ENCODE measurements around the gene NBEAL2. TPM values are rescaled to one million over a fixed set of nuclear protein-coding genes. Genes with fewer than 3 reads are reported as not detected.
A peak's percentile ranks its signal among the peaks of the same experiment; 100 is the strongest.

Gene NBEAL2
- 11.7 TPM for polyA plus RNA-seq (2013, experiment 1 of 4)
- polyA plus RNA-seq (2013, experiment 2 of 4), result 13.8 TPM
- polyA plus RNA-seq (2013, experiment 3 of 4), result 10.7 TPM
- 12.9 TPM for polyA plus RNA-seq (2013, experiment 4 of 4)

GRCh38 chr3:46978985-46979944 lies at the start of gene NBEAL2:
Gene NBEAL2, plus strand, starts transcription at chr3:46979666. Its CDS starts 196 bp downstream, at chr3:46979862.
- Histone ChIP-seq H3K36me3 (ENCODE audit: control insufficient read depth, insufficient read depth, low read length) (no peaks in the 10 kb centered on the region), H3K4me3 (ENCODE audit: insufficient read depth, low read depth, low read length) (peak within 1 kb of the TSS; percentile 60), H3K4me1 (ENCODE audit: control insufficient read depth, insufficient read depth, low read length) (peaks cover 6% of the 10 kb centered on the region), H3K27me3 (ENCODE audit: control insufficient read depth, insufficient read depth, low read length, poor library complexity, severe bottlenecking) (peaks cover 8% of the 10 kb centered on the region), H3K27ac (ENCODE audit: insufficient read depth, low read depth, low read length, poor library complexity, severe bottlenecking) (peak within 1 kb of the TSS; percentile 55), H3K9me3 (ENCODE audit: control insufficient read depth, low read length) (no peaks in the 10 kb centered on the region)
- 2% methylated on average over 73 of the region's 73 CpGs for WGBS, 2 experiments

- no peaks in the 10 kb centered on the region for H3K27me3 ChIP-seq (ENCODE audit: control insufficient read depth, insufficient read depth, low read length, poor library complexity, severe bottlenecking)
- H3K36me3 ChIP-seq (ENCODE audit: control insufficient read depth, insufficient read depth, low read length), result peaks cover under 1% of the 10 kb centered on the region
- no peak overlapping the region for H3K4me3 ChIP-seq (ENCODE audit: insufficient read depth, low read depth, low read length)
- peaks cover 12% of the 10 kb centered on the region for H3K4me1 ChIP-seq (ENCODE audit: control insufficient read depth, insufficient read depth, low read length)
- WGBS, 2 experiments, result 75 to 81% methylated on average over 9 of the region's 9 CpGs
- H3K9me3 ChIP-seq (ENCODE audit: control insufficient read depth, low read length), result no peaks in the 10 kb centered on the region
- no peak overlapping the region for H3K27ac ChIP-seq (ENCODE audit: insufficient read depth, low read depth, low read length, poor library complexity, severe bottlenecking)
Measured at GRCh38 chr3:46930166-46930944, 49.1 kb upstream of the NBEAL2 start.

- no peaks in the 10 kb centered on the region for H3K27me3 ChIP-seq (ENCODE audit: control insufficient read depth, insufficient read depth, low read length, poor library complexity, severe bottlenecking)
- 77 to 83% methylated on average over 3 of the region's 3 CpGs for WGBS, 2 experiments
- H3K4me1 ChIP-seq (ENCODE audit: control insufficient read depth, insufficient read depth, low read length), result peaks cover 14% of the 10 kb centered on the region
- no peak overlapping the region for H3K27ac ChIP-seq (ENCODE audit: insufficient read depth, low read depth, low read length, poor library complexity, severe bottlenecking)
- no peaks in the 10 kb centered on the region for H3K9me3 ChIP-seq (ENCODE audit: control insufficient read depth, low read length)
- no peaks in the 10 kb centered on the region for H3K36me3 ChIP-seq (ENCODE audit: control insufficient read depth, insufficient read depth, low read length)
- H3K4me3 ChIP-seq (ENCODE audit: insufficient read depth, low read depth, low read length), result no peak overlapping the region
Measured at GRCh38 chr3:46930945-46931403, 48.5 kb upstream of the NBEAL2 start.

- Histone ChIP-seq H3K27me3 (ENCODE audit: control insufficient read depth, insufficient read depth, low read length, poor library complexity, severe bottlenecking) (no peaks in the 10 kb centered on the region), H3K4me3 (ENCODE audit: insufficient read depth, low read depth, low read length) (no peak overlapping the region), H3K9me3 (ENCODE audit: control insufficient read depth, low read length) (no peaks in the 10 kb centered on the region), H3K27ac (ENCODE audit: insufficient read depth, low read depth, low read length, poor library complexity, severe bottlenecking) (no peak overlapping the region), H3K36me3 (ENCODE audit: control insufficient read depth, insufficient read depth, low read length) (no peaks in the 10 kb centered on the region), H3K4me1 (ENCODE audit: control insufficient read depth, insufficient read depth, low read length) (peaks cover 18% of the 10 kb centered on the region)
- 91 to 92% methylated on average over 6 of the region's 6 CpGs for WGBS, 2 experiments
Measured at GRCh38 chr3:46931631-46932331, 47.7 kb upstream of the NBEAL2 start.

- peaks cover 18% of the 10 kb centered on the region for H3K4me1 ChIP-seq (ENCODE audit: control insufficient read depth, insufficient read depth, low read length)
- WGBS, 2 experiments, result 93% methylated on average over 7 of the region's 7 CpGs
- no peaks in the 10 kb centered on the region for H3K9me3 ChIP-seq (ENCODE audit: control insufficient read depth, low read length)
- H3K27me3 ChIP-seq (ENCODE audit: control insufficient read depth, insufficient read depth, low read length, poor library complexity, severe bottlenecking), result no peaks in the 10 kb centered on the region
- no peak overlapping the region for H3K4me3 ChIP-seq (ENCODE audit: insufficient read depth, low read depth, low read length)
- no peak overlapping the region for H3K27ac ChIP-seq (ENCODE audit: insufficient read depth, low read depth, low read length, poor library complexity, severe bottlenecking)
- no peaks in the 10 kb centered on the region for H3K36me3 ChIP-seq (ENCODE audit: control insufficient read depth, insufficient read depth, low read length)
Measured at GRCh38 chr3:46932455-46933225, 46.8 kb upstream of the NBEAL2 start.

- H3K27ac ChIP-seq (ENCODE audit: insufficient read depth, low read depth, low read length, poor library complexity, severe bottlenecking), result no peak overlapping the region
- H3K36me3 ChIP-seq (ENCODE audit: control insufficient read depth, insufficient read depth, low read length), result no peaks in the 10 kb centered on the region
- peaks cover 18% of the 10 kb centered on the region for H3K4me1 ChIP-seq (ENCODE audit: control insufficient read depth, insufficient read depth, low read length)
- WGBS, 2 experiments, result 79% methylated on average over 6 of the region's 6 CpGs
- no peak overlapping the region for H3K4me3 ChIP-seq (ENCODE audit: insufficient read depth, low read depth, low read length)
- H3K27me3 ChIP-seq (ENCODE audit: control insufficient read depth, insufficient read depth, low read length, poor library complexity, severe bottlenecking), result no peaks in the 10 kb centered on the region
- no peaks in the 10 kb centered on the region for H3K9me3 ChIP-seq (ENCODE audit: control insufficient read depth, low read length)
Measured at GRCh38 chr3:46933261-46933660, 46.2 kb upstream of the NBEAL2 start.

GRCh38 chr3:46934072-46934471 lies 45.4 kb upstream of the NBEAL2 start:
- no peaks in the 10 kb centered on the region for H3K27me3 ChIP-seq (ENCODE audit: control insufficient read depth, insufficient read depth, low read length, poor library complexity, severe bottlenecking)
- peaks cover 18% of the 10 kb centered on the region for H3K4me1 ChIP-seq (ENCODE audit: control insufficient read depth, insufficient read depth, low read length)
- H3K27ac ChIP-seq (ENCODE audit: insufficient read depth, low read depth, low read length, poor library complexity, severe bottlenecking), result no peak overlapping the region
- no peaks in the 10 kb centered on the region for H3K9me3 ChIP-seq (ENCODE audit: control insufficient read depth, low read length)
- H3K4me3 ChIP-seq (ENCODE audit: insufficient read depth, low read depth, low read length), result no peak overlapping the region
- H3K36me3 ChIP-seq (ENCODE audit: control insufficient read depth, insufficient read depth, low read length), result no peaks in the 10 kb centered on the region
- WGBS, 2 experiments, result 89 to 91% methylated on average over 2 of the region's 2 CpGs

- H3K27ac ChIP-seq (ENCODE audit: insufficient read depth, low read depth, low read length, poor library complexity, severe bottlenecking), result no peak overlapping the region
- no peaks in the 10 kb centered on the region for H3K36me3 ChIP-seq (ENCODE audit: control insufficient read depth, insufficient read depth, low read length)
- H3K4me3 ChIP-seq (ENCODE audit: insufficient read depth, low read depth, low read length), result no peak overlapping the region
- no peaks in the 10 kb centered on the region for H3K27me3 ChIP-seq (ENCODE audit: control insufficient read depth, insufficient read depth, low read length, poor library complexity, severe bottlenecking)
- H3K4me1 ChIP-seq (ENCODE audit: control insufficient read depth, insufficient read depth, low read length), result peaks cover 18% of the 10 kb centered on the region
- H3K9me3 ChIP-seq (ENCODE audit: control insufficient read depth, low read length), result no peaks in the 10 kb centered on the region
- WGBS, 2 experiments, result 95 to 97% methylated on average over 8 of the region's 8 CpGs
Measured at GRCh38 chr3:46934498-46935167, 44.8 kb upstream of the NBEAL2 start.

Measured in ectodermal cell (in vitro differentiated cells).